HG03097 (cell line): Measurements from ENCODE around the gene GRIN3B.

ENCODE experiments used
- ATAC-seq: cut with Tn5 transposase; IDR thresholded peaks from one replicate; pipeline ENCODE4 v1.9.1; 2021; ENCODE audit not compliant: unreplicated experiment, low FRiP score

GRIN3B gene

GRCh38 chr19:1006711-1007398, 6.6 kb downstream of the GRIN3B start:
- ATAC-seq, result no peak

DNA sequence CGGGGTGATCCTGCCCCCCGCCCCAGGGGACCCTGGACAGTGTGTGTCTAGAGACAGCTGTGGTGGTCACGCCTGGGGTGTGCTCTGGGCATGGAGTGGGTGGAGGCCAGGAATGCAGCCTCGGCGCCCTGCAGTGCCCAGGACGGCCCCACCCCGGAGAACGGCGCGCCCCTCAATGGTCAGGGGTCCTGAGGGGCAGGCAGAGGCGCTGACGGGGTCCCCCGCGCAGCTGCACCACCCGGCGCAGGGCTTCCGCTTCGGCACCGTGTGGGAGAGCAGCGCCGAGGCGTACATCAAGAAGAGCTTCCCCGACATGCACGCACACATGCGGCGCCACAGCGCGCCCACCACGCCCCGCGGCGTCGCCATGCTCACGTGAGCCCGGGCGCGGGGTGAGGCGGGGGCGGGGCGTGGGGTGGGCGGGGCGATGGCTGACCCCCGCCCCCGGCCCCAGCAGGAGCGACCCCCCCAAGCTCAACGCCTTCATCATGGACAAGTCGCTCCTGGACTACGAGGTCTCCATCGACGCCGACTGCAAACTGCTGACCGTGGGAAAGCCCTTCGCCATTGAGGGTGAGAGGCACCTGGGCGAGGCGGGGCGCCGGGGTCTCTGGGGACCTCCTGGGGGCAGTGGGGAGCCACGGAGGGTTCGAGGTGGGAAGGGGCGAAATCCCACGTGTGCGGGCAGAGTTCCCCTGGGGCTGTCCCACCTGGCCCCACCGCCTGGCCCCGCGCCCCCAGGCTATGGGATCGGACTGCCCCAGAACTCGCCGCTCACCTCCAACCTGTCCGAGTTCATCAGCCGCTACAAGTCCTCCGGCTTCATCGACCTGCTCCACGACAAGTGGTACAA, 7.4 kb downstream of the GRIN3B start:
- no peak for ATAC-seq

DNA sequence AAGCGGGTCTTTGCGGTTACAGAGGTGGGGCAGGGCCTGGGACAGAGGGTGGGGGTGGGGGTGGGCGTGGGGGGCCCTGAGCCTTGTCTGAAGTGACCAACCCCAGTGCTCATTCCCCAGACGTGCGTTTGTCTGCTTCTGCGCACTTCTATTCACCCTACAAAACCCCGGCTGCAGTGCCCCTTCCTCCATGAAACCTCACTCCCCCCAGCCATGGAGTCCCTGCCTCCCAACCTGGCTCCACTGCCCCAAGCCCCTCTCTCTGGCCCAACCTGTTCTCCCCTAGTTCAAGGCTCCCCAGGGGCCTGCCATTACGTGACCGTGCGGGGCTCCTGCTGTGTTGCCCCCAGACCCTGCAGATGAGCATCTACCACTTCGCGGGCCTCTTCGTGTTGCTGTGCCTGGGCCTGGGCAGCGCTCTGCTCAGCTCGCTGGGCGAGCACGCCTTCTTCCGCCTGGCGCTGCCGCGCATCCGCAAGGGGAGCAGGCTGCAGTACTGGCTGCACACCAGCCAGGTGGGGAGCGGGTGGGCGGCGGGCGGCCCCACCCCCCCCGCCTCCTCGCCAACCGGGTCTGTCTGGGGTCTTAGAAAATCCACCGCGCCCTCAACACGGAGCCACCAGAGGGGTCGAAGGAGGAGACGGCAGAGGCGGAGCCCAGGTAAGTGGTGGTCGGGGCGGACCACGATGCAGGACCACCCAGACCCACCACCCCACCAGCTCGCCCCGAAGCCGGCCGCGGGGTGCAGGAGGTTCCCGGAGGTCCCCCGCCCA, 8.2 kb downstream of the GRIN3B start:
- ATAC-seq, result no peak

GRCh38 chr19:1009041-1009980, 9.1 kb downstream of the GRIN3B start:
- no peak for ATAC-seq

- ATAC-seq, result no peak
Measured at GRCh38 chr19:1009981-1010538, 9.8 kb downstream of the GRIN3B start.

- ATAC-seq, result no peak
Measured at GRCh38 chr19:1010586-1011510, 10.6 kb downstream of the GRIN3B start.

GRCh38 chr19:1011831-1012333, 11.7 kb downstream of the GRIN3B start:
- ATAC-seq, result no peak

DNA sequence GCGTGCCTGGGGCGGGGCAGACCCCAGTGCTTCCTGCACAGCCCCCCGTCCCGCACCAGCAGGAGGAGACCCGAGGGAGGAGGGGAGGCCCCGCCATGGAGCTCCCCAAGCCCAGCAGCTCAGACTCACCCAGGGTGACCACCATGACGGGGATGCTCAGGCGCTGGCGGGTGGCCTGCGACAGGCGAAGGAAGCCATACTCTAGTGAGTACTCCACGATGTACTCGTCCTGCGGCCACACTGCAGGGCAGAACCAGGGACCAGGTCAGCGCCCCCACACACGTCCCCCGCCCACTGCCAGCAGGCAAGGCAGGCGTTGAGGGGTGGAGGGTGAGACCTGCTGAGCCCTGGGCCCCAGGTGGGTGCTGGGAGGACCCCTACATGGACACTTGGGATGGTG, 12.1 kb downstream of the GRIN3B start:
- no peak for ATAC-seq

GRCh38 chr19:1013218-1013617, 13.0 kb downstream of the GRIN3B start:
- ATAC-seq, result no peak

GRCh38 chr19:1014161-1015060, 14.2 kb downstream of the GRIN3B start:
- no peak for ATAC-seq

- ATAC-seq, result no peak
Measured at GRCh38 chr19:1015061-1015781, 15.0 kb downstream of the GRIN3B start.

GRCh38 chr19:1015782-1016646, 15.8 kb downstream of the GRIN3B start:
- no peak for ATAC-seq

GRCh38 chr19:1016647-1017114, 16.5 kb downstream of the GRIN3B start:
- ATAC-seq, result no peak

DNA sequence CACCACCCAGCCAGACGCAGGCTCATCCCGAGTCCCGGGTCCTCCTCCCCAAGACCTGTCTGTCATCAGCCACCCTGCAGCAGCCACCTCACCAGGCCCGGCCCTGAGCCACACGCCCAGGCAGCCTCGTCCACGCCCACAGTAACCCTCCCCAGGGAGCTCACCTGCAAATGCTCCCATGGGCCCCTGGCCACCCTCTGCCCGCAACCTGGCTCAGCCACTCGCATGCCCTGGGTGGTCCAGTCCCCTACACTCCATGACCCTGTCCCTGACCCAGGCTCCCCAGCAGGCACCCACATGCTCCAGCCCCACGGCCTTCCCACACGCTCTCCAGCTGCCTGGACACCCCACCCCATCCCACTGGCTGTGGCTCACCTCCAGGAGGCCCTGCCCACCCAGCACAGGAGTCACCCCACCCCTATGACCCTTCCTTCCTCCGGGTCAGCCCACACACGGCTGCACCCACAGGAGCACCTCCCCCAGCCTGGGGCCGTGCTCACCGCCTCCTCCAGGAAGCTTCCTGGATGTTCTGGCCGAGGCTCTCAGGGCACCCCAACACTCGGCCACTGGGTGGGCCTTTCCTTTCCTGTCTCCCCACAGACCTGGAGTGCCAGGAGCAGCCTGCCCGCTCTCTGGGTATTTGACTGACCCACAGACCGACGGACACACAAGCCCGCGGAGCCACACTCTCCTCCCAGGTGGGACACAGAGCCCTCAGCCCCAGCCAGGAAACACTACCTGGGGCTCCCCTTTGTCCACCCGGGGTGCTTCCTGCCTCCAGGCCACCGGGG, 17.1 kb downstream of the GRIN3B start:
- ATAC-seq, result no peak

- no peak for ATAC-seq
Measured at GRCh38 chr19:1017906-1018305, 17.7 kb downstream of the GRIN3B start.
